ENCODE data around the gene ZNF438. TPM values are rescaled to one million over a fixed set of nuclear protein-coding genes. Genes with fewer than 3 reads are reported as not detected.
"Not testable (repeated sequence)": the region's sequence is repeated elsewhere in the genome, so short reads cannot be mapped to it uniquely, and the experiment has no call there.

The ZNF438 gene
- total RNA-seq, 2 experiments from 2014 or later: 2.3 to 2.6 TPM

- POLR2A ChIA-PET: no interaction called here
- H3K4me3 Mint-ChIP-seq: no peak overlapping the region
- no peaks in the 10 kb centered on the region for H3K36me3 Mint-ChIP-seq (ENCODE audit: low read depth)
- no peak for DNase-seq
- CTCF ChIA-PET: no interaction called here
- H3K9me3 Mint-ChIP-seq (ENCODE audit: insufficient read depth): no peaks in the 10 kb centered on the region
- ATAC-seq: no peak
- no peak overlapping the region for H3K27ac Mint-ChIP-seq
- H3K27me3 Mint-ChIP-seq (ENCODE audit: low read depth): no peaks in the 10 kb centered on the region
- no peaks in the 10 kb centered on the region for H3K4me1 Mint-ChIP-seq (ENCODE audit: low read depth)
Measured at GRCh38 chr10:30798646-30799185, 232.9 kb downstream of the ZNF438 start.

DNA sequence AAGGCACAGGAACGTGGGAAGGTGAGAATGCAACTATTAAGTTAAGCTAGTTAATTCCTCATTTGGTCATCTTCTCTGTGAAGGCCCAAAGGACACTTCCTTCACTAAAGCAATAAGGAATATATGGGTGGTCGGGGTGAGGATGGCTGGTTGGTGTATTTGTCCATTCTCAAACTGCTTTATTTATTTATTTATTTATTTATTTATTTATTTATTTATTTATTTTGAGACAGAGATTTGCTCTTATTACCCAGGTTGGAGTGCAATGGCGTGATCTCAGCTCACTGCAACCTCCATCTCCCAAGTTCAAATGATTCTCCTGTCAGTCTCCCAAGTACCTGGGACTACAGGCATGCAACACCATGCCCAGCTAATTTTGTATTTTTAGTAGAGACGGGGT lies 236.6 kb downstream of the ZNF438 start:
- H3K27me3 Mint-ChIP-seq (ENCODE audit: low read depth); ATAC-seq: not testable (repeated sequence)
- POLR2A ChIA-PET: interaction anchor here (0.6 kb wide), 1 partner anchor 336 kb away, joined by 3 read pairs; no protein-coding TSS in a partner anchor

More for the DNA sequence above, 236.6 kb downstream of the ZNF438 start:
- H3K27ac Mint-ChIP-seq; H3K36me3 Mint-ChIP-seq (ENCODE audit: low read depth); DNase-seq; H3K9me3 Mint-ChIP-seq (ENCODE audit: insufficient read depth); H3K4me3 Mint-ChIP-seq: not testable (repeated sequence)
- CTCF ChIA-PET: interaction anchor here (0.8 kb wide), 1 partner anchor 12 kb away, joined by 3 read pairs; no protein-coding TSS in a partner anchor
- H3K4me1 Mint-ChIP-seq (ENCODE audit: low read depth): peaks cover 16% of the 10 kb centered on the region

All from activated CD8-positive, alpha-beta T cell treated with anti-CD3 and anti-CD28 coated beads, Interleukin-2, amount 10 ng/mL, durations not matched to agents 7 days and 5 days (primary cell).